Esophagus mucosa (tissue), 1 donor: ENCODE data around the gene LRRC8E. TPM values are rescaled to one million over a fixed set of nuclear protein-coding genes. Genes with fewer than 3 reads are reported as not detected.

Experiments
- ATAC-seq: fragments of 200-7000 bp; cut with Tn5 transposase; one replicate; pipeline ENCODE4 v1.9.1; 2020
- total RNA-seq: library from RNA; stranded (reverse); gene quantifications from one replicate; pipeline ENCODE4 v1.2.4, GENCODE V29; 2023
- donor health status: DM: yes; HTN: yes; CAD: no.

LRRC8E gene
- total RNA-seq, 1 donor from 2014 or later: 11.6 TPM

- peak; percentile 3 for ATAC-seq
Measured at GRCh38 chr19:7868326-7868670, 20.0 kb upstream of the LRRC8E start.

DNA sequence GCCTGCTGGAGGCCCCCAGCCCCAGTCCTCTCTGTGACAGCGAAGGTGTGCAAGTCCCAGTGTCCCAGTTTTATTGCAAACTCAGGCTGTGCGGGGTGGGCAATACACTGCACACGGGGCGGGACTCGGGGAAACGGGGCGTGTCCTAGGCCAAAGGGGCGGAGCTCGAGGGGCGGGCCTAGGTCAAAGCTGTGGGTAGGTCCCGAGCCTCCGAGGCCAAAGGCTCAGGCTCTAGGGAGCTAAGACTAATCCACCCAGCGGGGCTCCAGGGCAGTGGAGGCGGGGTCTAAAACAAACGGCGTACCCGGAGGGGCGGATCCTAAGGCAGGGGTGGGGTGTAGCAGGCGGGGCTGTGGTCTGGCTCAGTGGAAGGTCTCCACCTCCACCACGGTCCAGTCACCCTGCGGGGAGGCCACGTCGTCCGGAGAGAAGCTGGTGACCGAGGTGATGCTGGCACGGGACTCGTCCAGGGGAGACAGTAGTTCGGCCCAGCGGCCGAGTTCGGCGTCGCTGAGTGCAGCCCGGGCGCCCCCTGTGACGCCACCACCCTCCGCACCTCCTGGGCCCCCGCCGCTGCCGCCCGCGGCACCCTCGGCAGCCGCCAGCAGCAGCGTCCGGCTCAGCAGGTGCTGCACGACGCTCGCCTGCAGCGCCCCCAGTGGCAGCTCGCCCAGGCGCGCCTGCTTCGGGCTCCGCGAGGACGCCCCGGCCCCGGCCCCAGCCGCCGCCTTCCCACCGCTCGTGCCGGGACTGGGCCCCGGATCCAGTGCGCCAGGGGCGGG lies 19.4 kb upstream of the LRRC8E start:
- ATAC-seq: peak; percentile 62

- ATAC-seq: peak; percentile 63
Measured at GRCh38 chr19:7869453-7869909, 18.8 kb upstream of the LRRC8E start.

DNA sequence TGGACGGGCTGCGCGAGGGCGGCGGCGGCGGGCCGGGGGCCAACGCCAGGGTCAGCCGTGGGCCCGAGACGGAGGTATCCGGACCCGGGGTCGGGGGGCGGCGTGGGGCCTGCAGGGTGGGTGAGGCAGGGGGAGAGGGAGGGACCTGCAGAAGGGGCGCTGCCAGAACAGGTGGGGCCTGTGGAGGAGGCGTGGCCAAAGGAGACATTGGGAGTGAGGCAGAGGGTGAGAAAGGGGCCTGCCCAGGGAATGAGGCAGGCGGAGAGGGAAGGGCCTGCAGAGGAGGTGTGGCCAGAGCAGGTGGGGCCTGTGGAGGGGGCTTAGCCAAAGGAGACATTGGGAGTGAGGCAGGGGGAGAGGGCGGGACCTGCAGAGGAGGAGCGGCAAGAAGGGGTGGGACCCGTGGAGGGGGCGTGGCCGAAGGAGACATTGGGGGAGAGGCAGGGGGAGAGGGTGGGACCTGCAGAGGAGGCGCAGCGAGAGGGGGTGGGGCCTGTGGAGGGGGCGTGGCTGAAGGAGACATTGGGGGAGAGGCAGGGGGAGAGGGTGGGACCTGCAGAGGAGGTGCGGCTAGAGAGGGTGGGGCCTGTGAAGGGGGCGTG lies 18.3 kb upstream of the LRRC8E start:
- ATAC-seq: peak; percentile 9

GRCh38 chr19:7870571-7871436 lies 17.5 kb upstream of the LRRC8E start:
- ATAC-seq: peak; percentile 12

DNA sequence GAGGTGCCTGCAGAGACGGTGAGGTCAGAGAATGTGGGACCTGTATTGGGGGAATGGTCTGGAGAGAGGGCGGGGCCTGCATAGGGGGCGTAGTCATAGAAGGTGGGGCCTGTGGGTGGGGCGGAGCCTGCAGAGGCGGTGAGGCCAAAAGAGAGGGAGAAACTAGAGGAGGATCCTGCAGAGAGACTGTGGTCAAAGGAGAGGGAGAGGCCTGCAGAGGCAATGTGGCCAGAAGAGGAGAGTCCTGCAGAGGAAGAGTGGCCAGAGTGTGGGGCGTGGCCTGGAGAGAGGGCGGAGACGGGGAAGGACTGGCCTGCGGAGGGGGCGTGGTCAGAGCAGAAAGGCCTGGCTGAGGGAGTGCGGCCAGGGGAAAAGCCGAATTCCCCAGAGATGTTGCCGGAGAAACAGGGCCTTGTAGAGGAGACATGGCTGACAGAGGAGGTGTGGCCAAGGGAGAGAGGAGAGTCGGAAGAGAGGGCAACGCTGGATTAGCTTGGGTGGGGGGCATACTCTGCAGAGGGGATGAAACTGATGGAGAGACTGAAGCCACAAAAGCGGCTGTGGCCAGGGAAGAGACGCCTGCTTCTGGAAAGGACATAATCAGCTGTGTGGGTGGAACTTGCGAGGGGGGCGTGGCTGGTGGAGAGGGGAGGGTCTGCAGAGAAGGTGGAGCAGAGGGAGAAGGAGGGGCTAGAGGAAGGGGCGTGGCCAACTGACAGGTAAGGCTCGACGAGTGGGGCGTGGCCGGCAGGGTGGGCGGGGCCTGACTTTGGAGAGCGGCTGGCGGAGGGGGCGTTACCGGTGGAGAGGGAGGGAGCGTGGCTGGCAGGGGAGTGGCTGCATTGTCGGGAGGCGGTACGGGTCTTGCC lies 16.6 kb upstream of the LRRC8E start:
- ATAC-seq: peak; percentile 38

DNA sequence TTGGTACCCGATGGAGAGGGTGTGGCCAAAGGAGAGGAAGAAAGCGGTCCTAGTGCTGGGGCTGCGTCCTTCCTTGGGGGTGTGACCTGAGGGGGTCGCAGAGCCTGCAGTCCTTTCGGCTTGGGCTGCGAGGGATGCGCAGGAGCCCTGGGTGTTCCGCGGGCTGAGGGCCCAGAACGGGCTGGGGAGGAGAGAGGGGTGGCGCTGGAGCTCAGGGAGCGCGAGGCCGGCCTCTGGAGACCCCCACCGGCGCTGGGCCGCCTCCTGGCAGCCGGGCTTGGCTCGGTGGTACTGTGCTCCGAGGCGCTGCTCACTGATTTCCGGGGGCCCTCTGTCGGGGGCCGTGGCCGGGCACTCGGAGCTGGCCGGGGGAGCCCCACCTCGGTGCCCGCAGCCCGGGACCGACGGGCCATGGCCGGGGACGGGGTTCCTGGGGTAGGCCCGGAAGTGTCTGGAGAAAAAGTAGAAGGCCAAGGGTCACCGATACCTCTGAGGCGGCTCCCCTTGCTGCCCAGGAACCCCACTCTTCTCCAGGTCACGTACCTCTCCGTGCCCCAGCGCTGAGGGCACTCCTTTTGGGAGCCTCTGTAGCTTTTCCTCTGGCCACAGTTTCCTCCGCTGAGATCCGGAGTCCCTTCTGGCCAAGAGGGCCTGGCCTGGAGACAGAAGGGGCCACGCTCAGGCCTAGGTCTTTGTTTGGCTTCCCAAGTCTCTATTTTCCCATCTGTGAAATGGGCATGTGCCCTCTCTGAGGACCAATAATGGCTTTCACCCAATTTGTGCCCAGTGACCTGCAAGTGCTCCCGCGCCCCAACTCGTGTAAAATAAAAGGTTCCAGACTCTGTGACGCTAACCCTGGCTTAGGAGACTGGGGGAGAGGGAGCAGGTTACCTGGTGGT lies 15.8 kb upstream of the LRRC8E start:
- no peak for ATAC-seq

- ATAC-seq: no peak
Measured at GRCh38 chr19:7873304-7874075, 14.8 kb upstream of the LRRC8E start.

GRCh38 chr19:7874076-7874896 lies 14.0 kb upstream of the LRRC8E start, which contains the start of gene PRR36:
Gene PRR36, minus strand, starts transcription at chr19:7874390. Its CDS starts 701 bp downstream, at chr19:7873689.
- no peak for ATAC-seq

DNA sequence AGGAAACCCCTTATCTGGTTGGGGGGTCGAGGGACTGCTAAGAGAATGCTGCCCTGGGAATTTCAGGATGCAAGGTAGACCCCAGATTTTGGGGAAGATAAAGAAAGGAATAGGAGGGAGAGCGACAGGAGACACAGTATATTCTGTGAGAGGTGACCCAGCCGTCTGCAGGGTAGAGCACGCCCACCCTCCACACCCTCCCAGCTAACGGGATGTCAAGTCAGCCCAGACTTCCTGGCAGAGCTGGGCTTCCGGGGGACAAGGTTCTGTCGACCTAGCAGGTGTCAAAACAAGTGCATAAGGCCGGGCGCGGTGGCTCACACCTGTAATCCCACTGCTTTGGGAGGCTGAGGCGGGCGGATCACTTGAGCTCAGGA lies 13.4 kb upstream of the LRRC8E start:
- ATAC-seq: no peak

DNA sequence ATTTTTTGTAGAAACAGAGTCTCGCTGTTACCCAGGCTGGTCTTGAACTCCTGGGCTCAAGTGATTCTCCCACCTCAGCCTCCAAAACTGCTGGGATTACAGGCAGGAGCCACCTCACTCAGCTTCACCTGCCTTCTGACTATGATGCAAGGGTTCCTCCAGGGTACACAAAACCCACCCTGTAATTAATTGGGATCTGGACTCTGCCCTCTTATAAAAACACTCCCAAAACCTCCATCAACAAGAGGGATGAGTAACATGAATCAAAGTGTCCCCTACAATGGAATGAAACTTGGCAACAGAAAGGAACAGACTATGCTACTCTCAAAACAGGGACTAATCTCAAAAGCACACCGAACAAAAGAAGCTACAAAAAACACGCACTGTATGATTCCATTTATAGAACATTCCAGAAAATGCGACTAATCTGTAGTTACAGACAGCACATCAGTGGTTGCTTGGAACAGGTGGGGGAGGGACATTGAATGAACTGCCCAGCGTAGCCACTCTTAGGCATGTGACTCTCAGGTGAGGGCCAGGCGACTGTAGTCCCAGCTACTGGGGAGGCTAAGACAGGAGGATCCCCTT lies 11.0 kb upstream of the LRRC8E start:
- ATAC-seq: no peak

DNA sequence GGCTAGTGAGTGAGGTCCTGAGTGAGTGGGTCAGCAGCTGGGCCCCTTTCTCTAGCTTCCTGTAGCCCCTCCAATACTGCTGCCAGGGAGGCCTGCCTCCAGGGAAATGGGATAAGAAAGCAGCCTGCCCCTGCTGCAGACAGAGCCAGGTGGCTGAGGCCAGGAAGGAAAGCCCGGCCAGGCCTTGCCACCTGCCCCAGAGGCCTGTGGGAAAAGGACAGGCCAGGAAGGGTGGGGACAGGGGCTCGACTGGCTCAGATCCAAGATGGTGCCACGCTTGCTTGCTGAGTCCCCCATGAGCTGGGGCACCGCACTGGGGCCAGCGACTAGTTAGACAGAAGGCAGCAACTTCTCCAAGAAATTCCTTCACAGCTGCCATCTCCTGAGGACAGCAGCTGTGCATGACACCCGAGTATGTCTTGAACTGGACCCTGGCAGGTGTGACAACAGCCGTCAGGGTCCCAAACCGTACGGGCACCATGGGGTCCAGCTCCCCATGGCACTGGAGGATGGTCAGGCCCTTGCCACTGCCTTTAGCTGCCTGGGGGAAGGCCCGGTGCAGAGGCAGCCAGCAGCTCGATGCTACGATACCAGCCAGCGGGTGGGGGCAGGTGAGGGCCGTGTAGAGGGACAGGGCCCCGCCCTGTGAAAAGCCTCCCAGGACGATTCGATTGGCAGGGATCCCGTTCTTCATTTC lies 9.1 kb upstream of the LRRC8E start:
- ATAC-seq: no peak

GRCh38 chr19:7879836-7880235 lies 8.5 kb upstream of the LRRC8E start:
- no peak for ATAC-seq

DNA sequence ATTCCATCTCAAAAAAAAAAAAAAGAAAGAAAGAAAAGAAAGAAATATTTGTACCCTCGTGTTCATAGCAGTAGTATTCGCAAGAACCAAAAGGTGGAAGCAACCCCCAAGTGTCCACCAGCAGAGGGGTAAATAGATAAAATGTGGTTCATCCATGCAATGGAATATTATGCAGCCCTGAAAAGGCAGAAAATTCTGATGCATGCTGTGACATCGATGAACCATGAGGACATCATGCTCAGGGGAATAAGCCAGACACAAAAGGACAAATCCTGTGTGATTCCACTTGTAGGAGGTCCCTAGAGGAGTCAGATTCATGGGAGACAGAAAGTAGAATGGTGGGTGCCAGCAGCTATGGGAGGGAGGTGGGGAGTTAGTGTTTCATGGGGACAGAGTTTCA lies 6.4 kb upstream of the LRRC8E start:
- no peak for ATAC-seq

- ATAC-seq: no peak
Measured at GRCh38 chr19:7883105-7883504, 5.2 kb upstream of the LRRC8E start.

DNA sequence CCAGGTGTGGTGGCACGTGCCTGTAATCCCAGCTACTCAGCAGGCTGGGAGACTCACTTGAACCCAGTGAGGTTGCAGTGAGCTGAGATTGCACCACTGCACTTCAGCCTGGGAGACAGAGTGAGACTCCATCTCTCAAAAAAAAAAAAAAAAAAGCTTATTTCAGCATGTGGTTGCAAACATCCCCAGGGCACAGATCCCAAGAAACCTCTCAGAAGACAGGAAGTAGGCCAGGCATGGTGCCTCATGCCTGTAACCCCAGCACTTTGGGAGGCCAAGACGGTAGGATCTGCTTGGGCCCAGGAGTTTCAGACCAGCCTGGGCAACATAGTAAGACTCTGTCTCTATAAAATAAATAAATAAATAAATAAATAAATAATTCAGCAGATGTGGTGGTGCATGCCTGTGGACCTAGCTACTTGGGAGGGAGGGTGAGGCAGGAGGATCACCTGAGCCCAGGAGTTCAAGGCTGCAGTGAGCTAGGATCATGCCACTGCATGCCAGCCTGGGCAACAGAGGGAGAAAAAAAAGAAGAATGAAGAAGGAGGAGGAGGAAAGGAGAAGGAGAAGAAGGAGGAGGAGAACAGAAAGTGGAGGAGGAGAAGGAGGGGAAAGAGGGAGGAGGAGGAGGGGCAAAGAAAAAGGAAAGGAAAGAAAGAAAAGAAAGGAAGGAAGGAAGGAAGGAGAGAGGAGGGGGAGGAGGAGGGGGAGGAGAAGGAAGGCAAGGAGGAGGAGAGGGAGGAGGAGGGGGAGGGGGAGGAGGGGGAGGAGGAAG lies 4.3 kb upstream of the LRRC8E start:
- no peak for ATAC-seq

GRCh38 chr19:7885818-7886217 lies 2.5 kb upstream of the LRRC8E start:
- no peak for ATAC-seq
